Activated CD4-positive, alpha-beta T cell treated with anti-CD3 and anti-CD28 coated beads, Interleukin-10, Interleukin-2, amounts not matched to agents 100 ng/mL and 50 ng/mL, durations not matched to agents 16 hours and 8 hours (primary cell): ENCODE measurements around the gene GRID1.
A peak's percentile ranks its signal among the peaks of the same experiment; 100 is the strongest.
"Not testable (repeated sequence)": the region's sequence is repeated elsewhere in the genome, so short reads cannot be mapped to it uniquely, and the experiment has no call there.

Experiments
- DNase-seq: peaks from one replicate; pipeline ENCODE4 v3.0.0-alpha.2; 2020

GRID1 gene

DNA sequence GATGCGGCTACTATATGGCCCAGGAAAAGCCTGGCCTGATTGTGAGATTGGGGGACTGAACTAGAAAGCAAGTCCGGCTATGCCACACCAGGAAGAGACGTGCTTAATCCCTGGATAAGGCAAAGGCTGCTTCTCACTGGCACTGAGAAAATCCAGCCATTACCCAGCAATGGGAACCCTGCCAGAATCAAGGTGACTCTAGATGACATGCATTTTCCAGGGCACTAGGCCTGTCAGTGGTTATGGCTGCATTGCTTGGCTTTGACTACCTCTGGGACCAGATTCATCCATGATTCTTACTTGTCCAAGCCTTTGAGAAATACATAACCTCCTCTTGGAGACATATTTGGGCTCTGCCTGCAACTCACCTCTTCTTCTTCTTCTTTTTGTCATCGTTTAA lies 317.2 kb downstream of the GRID1 start:
- DNase-seq = no peak

DNA sequence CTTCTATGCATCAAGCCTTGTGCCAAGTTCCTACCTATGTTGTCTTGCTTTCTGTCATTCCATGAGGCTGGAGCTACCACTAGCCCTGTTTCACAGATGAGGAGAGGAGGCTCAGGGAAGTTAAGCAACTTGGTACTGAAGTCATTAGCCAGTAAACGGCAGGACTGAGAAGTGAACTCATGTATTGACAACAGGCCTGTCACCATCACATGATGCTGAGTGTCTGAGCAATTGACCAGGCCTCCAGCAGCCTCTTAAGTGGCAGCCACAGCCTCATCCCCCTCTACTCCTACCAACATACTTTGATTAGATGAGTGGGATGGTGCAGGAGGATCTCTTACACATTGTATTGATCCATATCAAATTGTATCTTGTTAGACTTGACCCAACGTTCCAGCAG lies 317.6 kb downstream of the GRID1 start:
- no peak for DNase-seq

DNA sequence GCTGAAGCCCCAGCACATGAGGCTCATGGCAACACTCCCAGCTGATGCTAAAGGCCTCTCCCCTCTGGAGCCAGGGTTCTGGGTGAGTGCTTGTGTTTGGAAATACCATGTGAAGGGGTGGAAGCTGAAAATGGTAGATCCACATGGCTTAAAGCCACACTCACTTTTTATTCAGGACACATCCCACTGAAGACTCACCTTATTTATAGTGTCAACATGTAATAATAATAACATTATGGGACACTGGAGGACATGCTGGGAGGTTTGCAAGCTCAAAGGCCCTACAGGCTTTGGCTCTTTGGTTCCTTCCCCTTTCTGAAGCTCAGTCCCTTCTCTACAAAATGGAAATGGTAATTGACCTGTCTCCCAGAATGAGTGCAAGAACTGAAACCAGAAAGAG lies 318.0 kb downstream of the GRID1 start:
- DNase-seq = no peak

DNA sequence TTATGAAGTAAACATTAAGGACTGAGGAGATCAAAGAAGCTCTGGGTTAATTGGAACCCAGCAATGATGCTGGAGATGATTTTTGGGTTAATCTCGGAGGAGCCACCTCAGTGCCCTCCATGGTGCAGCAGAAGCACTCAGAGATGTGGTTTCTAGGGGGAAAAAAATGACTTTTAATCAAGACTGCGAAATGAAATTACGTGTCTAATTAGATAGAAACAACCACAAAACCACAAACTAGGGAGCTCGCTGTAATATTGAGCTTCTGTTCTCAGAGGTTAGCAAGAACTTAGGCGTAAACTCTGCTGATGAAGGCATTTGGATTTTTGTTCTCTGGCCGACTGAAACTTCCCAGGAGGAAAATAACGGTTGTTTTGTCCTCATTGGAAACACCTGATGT lies 319.0 kb downstream of the GRID1 start:
- DNase-seq = peak; percentile 86

DNA sequence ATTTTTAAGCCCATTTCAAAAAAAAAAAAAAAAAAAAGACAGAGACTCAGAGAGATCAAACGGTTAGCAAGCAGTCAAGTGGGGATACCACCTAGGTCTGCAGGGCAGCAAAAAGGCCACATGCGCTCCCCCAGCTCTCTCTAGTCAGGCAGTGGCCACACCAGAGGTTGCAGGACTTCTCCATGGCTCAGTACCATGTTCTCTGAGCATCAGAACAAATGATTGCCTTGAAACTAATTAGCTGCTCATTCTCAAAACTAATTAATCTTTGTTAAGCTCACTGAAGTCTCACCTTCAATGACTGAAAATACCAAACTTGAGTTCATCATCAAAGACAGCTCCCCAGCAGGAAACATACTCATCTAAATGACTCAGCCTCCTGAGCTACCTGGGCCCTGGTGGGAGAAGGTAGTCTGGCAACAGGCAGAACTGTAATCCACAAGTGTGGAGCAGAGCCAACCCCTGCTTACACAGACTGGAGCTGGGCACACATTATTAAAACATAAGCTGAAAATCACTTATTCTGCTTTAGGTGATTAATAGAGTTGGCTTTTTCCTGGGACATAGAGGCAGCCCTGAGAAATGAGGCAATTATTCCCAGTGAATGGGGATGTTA lies 319.6 kb downstream of the GRID1 start:
- DNase-seq = peak; percentile 58

DNA sequence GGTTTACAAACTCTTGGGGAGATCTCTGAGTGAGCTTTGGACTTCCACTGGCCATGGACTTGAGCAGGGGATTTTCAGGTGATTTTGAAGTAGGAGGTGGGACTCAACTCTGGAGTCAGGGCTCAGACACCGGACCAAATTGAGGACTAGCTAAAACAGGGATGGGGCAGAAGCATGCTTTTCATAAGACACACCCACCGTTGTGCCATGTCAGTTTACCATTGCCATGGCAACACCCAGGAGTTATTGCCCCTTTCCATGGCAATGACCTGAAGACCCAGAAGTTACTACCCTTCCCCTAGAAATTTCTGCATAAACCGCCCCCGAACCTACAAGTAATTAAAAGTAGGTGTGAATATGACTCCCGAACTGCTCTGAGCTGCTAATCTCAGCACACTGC lies 320.7 kb downstream of the GRID1 start:
- no peak for DNase-seq

DNA sequence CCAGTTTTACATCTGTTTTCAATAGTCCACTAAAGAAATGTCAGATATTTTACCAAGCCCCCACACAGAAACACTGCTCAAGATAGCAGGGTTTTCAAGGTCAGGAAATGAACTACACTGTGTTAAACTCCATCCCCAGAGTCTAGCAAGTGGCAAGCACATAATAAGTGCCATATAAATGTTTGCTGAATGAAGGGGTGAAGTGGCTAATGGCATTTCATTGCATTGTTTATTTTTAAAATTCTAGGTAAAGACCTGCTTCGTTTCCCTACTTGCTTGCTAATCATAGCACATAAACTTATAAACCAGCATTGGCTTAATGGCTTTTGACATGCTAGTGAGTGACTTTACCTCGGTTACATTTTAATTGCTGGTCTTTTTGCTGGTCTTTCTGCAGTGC lies 322.6 kb downstream of the GRID1 start:
- no peak for DNase-seq

DNA sequence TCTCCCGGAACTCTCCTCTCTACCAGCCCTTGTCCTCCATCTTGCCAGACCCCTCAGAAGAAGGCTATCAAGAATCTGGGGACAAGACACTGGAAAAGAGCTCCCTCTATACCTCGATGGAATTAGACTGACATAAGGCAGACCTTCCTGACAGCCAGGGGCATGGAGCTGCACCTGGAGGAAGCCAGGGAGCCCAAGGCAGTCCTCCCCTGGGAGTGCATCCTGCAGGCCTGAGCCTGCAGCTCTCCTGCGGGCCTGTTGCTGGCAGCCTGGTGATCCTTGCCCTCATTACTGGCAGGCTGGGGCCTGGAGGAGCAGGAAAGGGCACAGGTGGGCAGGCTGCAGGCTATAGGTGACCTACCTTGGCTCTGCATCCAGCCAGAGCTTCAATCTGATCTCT lies 323.4 kb downstream of the GRID1 start:
- DNase-seq = no peak

DNA sequence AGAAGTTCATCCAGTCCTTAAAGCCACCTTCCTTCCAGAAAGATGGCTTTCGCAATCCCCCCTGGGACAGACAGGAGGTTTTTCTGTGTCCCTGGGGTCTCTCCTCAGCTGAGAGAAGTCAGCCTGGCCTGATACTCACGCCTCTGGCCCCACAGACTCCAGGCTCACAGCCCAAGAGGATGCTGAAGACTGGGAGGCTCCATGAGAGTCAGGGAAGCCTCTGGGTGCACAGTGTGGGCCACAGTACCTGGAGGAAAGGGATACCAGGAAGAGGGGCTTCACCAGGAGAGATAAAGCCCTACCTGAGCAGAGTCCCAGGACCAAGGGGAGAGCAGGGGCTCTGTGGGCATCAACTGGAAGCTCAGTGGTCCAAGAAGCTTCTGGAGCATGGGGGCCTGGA lies 324.4 kb downstream of the GRID1 start:
- no peak for DNase-seq

DNA sequence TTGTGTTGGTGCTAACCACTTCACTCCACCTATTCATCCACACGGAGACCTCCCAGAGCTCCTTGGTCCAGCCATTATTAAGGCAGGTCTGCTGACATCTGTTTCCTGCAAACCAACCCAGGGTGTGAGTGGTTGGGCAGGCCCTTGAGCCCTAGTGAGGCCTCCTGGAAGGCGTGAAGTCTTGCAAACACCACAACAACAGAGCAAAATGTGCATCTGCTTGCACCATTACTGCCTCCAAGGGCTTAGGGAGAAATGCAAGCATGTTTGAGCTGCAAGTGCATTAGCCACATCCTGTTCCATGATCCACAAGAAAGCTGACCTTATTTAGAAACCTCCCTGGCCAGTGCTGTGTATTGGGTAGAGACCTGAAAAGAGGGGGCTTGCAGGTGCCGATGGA lies 325.5 kb downstream of the GRID1 start:
- no peak for DNase-seq

DNA sequence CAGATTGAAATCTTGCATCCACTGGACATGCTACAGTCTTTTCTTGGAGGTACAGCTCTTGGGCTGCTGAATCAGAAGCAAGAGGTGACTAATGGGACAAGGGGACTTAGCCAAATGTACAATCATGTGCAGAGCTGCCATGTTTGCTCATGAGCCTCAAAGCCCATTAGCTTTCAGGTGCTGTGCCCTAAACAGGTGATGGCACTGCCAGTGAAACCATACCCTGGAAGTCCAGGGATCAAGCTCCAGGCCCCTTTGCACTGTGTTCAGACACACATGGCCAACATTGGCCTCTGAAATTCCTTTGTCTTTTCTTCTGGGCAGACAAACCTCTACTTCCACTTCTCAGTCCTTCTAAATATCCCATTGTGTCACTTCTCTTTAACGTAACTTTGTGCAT lies 328.2 kb downstream of the GRID1 start:
- no peak for DNase-seq

DNA sequence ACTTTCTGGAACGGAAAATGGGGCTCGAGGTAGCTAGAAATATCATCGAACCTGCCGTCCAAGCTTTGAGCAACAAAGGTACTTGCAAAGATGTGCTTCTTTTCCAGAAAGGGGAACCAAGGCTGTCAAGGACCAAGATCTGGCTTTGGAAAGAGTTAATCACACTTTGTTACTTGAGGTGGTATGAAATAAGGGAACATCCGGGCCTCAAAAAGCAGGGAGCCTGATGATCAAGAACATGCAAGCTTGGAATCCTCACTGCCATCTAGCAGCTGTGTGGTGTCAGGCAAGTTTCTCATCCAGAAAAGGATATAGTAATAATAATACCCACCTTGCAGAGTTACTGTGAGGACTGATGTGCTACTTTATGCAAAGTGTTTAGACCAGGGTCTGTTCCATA lies 329.5 kb downstream of the GRID1 start:
- no peak for DNase-seq

DNA sequence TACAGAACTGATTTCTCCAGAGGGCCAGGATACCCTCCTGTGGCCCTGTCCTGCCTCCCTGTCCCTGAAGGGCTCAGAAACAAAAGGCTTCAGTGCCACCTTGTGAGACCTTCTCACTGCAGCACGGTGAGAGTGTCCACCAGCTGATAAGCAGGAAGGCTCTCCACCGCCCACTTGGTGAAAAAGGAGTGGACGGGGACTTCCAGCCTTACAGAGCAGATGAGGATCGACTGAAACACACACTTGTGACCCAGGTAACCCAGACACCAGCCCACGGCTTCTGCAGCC lies 330.1 kb downstream of the GRID1 start:
- no peak for DNase-seq

DNA sequence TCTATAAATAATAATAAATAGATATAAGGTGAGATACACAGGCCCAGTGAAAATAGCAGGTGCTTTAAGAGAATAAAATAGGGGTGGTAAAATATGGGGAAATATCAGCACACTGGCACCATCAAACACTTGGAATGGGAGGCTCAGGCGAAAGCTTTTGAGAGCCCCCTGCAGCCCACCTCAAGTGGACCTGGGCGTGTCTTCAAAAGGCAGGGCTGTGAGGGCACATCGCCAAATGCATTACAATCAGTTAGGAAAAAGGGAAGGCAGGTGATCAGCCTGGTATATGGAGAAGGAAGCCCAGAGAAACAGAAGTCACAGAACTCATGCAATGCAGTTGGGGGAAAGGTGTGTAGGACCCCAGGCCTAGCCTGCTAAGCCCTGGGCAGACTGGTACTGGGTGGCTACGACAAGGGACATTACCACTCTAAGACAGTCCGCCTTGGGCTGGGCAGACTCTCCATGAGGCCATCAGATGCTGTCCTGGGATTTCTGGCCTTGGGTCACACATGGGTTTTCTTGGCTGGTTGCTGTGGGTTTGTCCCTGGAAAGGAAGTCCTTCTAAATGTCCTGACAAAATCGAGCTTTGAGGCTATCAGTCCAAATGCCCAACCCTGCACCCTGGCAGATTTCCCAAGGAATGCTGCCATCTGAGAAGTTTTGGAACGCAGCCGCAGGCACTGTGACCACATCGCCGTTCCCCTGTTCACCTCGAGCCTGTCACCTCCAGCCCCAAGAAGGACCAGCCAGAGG lies 330.6 kb downstream of the GRID1 start:
- DNase-seq = no peak

DNA sequence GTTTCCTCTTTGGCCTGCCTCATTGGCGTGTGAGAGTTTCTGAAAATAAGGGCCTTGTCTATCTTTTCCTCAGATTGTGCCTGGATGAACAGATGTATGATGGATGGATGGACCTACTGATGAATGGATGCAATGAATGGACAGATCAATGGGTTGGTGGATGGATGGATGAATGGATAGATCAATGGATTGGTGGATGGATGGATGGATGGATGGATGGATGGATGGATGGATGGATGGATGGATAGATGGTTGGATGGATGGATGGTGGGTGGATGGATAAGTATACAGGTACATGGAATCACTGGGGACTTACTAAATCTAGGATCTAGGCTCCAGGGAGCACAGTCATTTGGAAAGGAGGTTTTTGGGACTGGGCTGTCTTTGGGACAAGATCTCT lies 331.9 kb downstream of the GRID1 start:
- DNase-seq = no peak

DNA sequence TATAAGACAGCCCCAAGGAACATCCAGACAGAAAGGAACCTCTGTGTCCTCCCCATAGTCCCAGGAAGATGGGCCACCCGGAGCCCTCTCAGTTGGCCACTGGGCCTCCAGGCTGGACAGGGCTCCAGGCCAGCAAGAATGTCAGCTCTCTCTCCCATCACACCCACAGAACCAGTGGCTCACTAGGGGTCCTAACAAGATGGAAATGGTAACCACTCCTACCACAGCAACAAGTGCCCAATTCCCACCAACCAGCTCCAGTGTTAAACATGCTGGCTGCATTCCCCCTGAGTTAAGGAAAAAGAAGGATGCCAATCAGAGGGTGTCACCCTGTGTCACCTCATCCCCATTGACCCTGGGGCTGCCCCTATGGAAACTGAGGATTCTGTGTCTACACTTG lies 333.0 kb downstream of the GRID1 start:
- DNase-seq = no peak

DNA sequence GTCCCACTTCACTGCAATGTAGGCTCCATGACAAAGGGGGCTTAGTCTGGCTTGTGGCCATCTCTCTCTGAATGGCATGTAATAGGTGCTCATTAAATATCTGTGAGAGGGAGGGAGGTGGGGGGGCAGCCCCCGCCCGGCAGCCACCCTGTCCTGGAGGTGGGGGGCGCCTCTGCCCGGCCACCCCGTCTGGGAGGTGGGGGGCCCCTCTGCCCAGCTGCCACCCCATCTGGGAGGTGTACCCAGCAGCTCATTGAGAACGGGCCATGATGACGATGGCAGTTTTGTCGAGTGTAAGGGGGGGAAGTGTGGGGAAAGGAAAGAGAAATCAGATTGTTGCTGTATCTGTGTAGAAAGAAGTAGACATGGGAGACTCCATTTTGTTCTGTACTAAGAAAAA lies 334.5 kb downstream of the GRID1 start:
- DNase-seq = not testable (repeated sequence)

DNA sequence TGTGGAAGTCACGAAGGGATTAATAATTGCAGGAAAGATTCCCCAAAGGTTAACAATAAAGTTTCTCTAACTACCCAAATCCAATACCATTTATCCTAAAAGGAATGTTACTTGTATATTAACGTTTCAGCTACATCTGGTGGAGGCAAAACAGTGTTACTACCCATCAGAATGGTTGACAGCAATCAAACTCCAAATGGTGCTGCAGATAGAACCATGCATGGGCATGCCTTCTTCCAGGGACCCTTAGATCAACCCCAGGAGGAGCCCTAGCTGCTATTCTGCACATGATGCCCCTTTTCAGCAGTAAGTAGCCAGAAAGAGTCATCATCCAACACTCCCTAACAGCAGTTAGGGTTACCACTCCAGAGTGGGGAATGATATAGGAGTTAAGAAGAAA lies 336.3 kb downstream of the GRID1 start:
- no peak for DNase-seq

DNA sequence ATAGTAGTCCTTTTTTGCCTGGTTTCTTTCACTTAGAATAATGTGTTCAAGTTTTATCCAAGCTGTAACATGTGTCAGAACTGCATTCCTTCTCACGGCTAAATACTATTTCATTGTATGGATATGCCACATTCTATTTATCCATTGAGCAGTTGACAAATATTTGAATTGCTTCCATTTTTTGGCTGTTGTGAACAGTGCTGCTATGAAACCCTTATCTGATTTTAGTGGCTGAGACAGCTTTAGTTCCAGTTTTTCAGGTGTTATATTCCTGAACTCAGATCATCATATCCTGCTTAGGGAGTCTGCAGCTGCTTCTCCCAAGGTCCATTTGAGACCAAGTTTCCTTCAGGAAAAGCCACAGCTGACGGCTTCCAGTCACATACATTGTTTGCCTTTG lies 339.2 kb downstream of the GRID1 start:
- DNase-seq = no peak

DNA sequence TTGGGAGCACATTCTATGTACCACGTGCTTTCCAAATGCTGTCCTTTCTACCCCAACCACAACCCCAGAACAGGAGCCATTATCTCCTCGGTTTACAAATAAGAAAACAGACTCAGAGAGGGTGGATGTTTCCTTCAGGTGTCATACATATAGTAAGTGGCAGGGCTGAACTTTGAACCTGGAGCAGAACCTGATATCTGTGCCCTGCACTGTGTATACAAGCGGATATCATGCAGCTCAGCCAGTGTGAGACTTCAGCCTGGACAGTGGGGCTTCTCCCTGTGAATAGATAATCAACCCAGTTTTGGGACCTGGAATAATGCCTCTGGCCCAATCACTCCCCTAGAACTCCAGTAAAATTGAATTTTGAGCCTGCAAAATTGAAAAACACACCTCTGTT lies 341.1 kb downstream of the GRID1 start:
- DNase-seq = no peak

DNA sequence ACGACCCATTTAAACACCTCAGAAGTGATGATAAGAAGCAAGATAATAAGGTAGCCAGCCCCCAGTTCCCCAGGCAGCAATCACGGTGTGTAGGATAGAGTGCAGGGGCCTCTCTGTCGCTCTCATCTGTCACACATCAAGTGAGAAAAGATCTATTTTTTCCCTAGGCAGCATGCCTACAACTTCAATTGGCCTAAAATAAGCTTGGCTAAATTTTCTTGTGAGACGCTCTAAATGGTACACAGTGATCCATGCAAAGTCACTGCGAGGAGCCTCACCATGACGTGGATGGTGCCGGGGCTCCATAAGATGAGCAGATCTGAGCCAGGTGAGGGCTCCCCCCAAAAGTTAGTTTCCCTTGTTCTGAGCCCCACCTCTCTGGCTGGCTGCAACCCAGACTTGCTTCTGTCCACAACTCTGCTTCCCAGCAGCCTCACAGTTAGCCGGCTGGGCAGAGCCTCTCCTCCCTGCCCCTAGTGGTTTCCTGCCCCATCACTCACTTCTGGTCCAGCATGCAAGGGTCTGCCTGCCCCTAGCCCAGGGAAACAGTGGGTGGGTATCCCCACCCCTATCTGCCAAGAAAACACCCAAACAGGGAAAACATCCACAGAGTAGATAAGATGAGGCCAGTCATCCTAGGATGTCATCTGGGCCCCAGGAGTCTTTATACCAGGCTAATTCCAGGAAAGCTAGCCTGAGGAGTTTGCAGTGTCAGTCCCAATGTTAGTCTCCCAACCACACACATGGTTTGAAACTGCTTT lies 342.1 kb downstream of the GRID1 start:
- no peak for DNase-seq

DNA sequence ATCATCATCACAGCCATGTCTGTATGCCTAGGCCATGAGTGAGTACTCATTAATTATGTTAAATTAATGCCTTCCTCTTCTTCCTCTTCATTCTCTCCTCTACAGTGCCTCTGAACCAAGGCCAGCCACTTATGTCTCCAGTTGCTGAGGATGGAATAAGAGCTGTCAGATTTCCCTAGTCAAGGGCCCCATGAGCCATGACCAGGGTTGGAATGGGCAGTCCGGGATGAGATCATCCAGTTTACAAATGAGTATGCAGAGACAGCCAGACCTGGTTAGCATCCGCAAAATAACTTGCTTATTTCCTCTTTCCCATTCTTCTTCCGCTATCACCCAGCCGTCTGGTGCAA lies 342.7 kb downstream of the GRID1 start:
- DNase-seq = no peak

DNA sequence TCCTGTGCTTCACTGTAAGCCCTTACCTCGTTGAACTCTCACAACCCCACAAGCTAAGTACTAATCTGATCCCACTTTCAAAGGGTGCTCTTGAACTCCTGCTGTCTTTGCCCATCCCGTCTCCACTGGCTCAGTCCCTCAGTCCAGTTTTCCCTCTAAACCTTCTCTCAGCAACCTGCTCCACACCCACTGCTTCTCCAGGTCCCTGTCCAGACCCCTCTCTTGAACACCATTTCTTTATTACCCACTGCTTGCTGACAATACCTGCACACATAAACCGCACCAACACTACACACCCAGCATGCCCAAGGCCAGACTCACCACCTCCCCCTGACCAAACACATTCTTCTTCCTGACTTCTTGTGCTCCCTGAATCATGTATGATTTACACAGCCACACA lies 343.3 kb downstream of the GRID1 start:
- DNase-seq = no peak

DNA sequence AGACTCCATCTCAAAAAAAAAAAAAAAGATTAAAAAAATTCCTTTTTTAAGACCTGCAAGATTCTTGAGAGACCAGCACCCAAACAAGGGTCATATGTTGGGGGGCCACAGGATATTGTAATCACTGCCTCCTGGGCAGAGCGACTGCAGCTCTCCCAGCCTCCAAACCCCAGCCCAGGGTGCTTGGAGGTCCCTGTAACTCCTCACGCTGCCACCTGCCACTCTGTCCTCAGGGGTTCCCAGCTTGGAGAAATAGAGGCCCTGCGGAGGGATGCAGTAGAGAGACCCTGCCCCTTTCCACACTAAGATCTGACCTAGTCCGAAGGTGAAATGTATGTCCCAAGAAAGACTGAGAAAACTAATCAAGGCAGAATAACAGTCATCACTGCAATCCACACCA lies 343.7 kb downstream of the GRID1 start:
- no peak for DNase-seq

DNA sequence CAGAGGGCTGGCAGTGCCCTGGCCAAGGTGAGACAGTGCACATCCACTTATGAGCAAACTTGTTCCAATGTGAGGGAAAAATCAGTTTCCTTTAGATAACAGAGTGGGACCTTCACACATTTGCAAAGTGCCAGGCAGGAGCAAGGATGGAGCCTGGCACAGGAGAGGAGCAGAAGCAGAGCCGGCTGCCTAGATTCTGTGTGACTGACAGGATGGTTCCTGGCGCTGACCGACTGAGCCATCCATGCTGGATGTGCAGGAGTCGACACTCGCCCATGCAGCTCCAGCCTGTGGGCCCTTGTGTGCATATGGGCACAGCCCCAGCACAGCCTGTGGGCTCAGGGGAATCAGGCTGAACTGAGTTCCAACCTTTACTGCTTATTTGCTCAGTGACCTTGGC lies 346.5 kb downstream of the GRID1 start:
- DNase-seq = no peak
